ENCODE data around the gene HDHD2.

Gene HDHD2

GRCh38 chr18:47081578-47081977 is 68.7 kb downstream of the HDHD2 start:
- DNase-seq = no peak
- in situ Hi-C loops (cut with HindIII; ENCODE audit: low pct_ligation_motif_present, low pct_unique_long_range_greater_than_20kb, low sequenced_read_pairs) = no loop called here

DNA sequence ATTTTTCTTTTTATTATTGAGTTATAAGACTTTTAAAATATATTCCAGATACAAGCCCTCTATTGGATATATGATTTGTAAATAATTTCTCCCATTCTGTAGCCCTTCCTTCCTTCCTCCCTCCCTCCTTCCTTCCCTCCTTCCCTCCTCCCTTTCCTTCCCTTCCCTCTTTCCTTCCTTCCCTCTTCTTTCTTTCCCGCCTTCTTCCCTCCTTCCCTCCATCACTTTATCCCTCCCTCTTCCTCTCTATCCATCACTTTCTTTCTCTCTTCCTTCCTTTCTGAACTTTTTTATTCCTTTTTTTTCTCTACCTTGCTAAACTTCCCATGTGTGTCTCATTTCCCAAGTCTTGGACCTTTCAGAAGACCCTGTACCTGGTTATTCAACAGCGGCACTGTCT is 69.4 kb downstream of the HDHD2 start:
- DNase-seq = no peak
- in situ Hi-C loops (cut with HindIII; ENCODE audit: low pct_ligation_motif_present, low pct_unique_long_range_greater_than_20kb, low sequenced_read_pairs) = no loop called here

GRCh38 chr18:47077111-47077510 is 73.2 kb downstream of the HDHD2 start:
- in situ Hi-C loops (cut with HindIII; ENCODE audit: low pct_ligation_motif_present, low pct_unique_long_range_greater_than_20kb, low sequenced_read_pairs) = no loop called here

GRCh38 chr18:47075098-47075883 is 75.0 kb downstream of the HDHD2 start:
- DNase-seq = no peak
- in situ Hi-C loops (cut with HindIII; ENCODE audit: low pct_ligation_motif_present, low pct_unique_long_range_greater_than_20kb, low sequenced_read_pairs) = no loop called here

More at GRCh38 chr18:47077111-47077510, 73.2 kb downstream of the HDHD2 start:
- no peak for DNase-seq

GRCh38 chr18:47067648-47068047 is 82.7 kb downstream of the HDHD2 start:
- no peak for DNase-seq
- in situ Hi-C loops (cut with HindIII; ENCODE audit: low pct_ligation_motif_present, low pct_unique_long_range_greater_than_20kb, low sequenced_read_pairs) = no loop called here

DNA sequence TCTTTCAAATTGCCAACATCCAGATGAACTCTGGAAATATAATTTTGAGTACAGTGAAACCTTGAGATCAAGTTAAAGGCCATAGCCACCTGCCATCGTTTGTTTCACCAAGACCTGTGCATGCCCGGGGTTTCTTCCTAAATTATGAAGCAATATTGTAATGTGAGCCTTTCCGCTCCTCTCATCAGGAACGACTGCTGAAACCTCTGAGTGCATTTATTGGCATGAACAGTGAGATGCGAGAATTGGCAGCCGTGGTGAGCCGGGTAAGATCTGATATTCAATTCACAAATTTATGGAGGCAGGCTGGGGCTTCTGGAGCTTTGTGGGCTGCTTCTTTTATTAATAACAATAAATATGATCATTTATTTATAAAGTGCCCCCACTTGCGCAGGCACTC is 87.2 kb downstream of the HDHD2 start:
- in situ Hi-C loops (cut with HindIII; ENCODE audit: low pct_ligation_motif_present, low pct_unique_long_range_greater_than_20kb, low sequenced_read_pairs) = no loop called here
- DNase-seq = no peak

- in situ Hi-C loops (cut with HindIII; ENCODE audit: low pct_ligation_motif_present, low pct_unique_long_range_greater_than_20kb, low sequenced_read_pairs) = no loop called here
These were observed 87.8 kb downstream of the HDHD2 start for GRCh38 chr18:47062471-47062870.

More at GRCh38 chr18:47062471-47062870, 87.8 kb downstream of the HDHD2 start:
- no peak for DNase-seq

Measured in ACHN (cell line).